Erythroblast (primary cell): Measurements from ENCODE around the gene SNED1.

Experiments used
- GATA1 ChIP-seq: IDR thresholded peaks from 2 replicates; pipeline ENCODE4 v1.6.1; 2011; ENCODE audit warnings: low read depth, mild to moderate bottlenecking, control low read depth, low read length, moderate library complexity
- POLR2A ChIP-seq: IDR thresholded peaks from 2 replicates; pipeline ENCODE4 v1.6.1; 2011; ENCODE audit warnings: mild to moderate bottlenecking, low read length

DNA sequence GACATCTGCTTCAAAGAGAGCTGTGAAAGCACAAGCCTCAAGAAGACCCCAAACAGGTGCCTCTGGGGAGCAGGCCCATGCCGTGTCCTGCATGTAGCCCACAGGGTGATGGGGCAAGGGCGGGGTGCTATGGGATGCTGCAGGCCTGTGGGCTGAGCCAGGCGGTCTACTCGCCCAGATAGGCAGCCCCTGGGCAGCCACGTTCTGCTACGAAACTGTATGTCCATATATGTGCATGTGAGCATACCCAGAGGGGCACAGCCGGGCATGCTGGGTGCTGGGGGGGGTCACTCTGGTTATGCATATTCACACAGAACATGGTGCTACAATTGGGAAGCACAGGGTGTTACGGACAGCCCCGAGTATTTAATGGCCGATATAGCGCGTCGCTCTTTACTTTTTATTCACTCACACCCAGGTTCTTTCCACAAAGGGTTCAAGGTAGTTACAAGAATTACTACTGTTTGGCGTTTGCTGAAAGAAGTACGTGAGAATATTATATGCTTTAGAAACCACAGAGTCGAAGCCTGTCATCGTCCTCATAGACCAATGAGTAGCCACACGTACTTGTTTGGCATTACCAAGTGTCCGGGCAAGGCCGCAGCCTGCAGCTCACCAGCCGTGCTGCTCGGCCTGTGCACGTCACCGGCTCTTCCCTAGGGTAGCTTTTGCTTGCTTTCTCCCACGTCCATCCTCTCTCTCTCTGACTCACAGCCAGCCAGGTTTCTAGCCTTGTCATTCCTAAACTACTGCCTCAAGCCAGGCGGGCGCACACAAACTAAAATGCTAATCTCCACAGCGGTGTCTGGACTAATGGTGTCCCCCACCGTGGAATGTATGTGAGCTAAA is 89.2 kb downstream of the SNED1 start:
- TF ChIP-seq POLR2A (no peak), GATA1 (no peak)
